Astrocyte (in vitro differentiated cells and primary cell): ENCODE data around the gene DCLK2.
"Not testable (repeated sequence)": the region's sequence is repeated elsewhere in the genome, so short reads cannot be mapped to it uniquely, and the experiment has no call there.

Source experiments
- EZH2 ChIP-seq: IDR thresholded peaks from 2 replicates; pipeline ENCODE4 v1.6.1; 2012; ENCODE audit warnings: mild to moderate bottlenecking, low read length, inconsistent platforms; ENCODE audit not compliant: insufficient read depth
- TF ChIP-seq, protein P1 (sequence below): IDR thresholded peaks from 2 replicates; pipeline ENCODE4 v1.5.1; 2011; ENCODE audit warnings: low read depth, mild to moderate bottlenecking, inconsistent platforms, low read length, moderate library complexity; ENCODE audit not compliant: insufficient read depth

GRCh38 chr4:150185033-150185432 lies 106.8 kb downstream of the DCLK2 start:
- TF ChIP-seq, protein P1, sequence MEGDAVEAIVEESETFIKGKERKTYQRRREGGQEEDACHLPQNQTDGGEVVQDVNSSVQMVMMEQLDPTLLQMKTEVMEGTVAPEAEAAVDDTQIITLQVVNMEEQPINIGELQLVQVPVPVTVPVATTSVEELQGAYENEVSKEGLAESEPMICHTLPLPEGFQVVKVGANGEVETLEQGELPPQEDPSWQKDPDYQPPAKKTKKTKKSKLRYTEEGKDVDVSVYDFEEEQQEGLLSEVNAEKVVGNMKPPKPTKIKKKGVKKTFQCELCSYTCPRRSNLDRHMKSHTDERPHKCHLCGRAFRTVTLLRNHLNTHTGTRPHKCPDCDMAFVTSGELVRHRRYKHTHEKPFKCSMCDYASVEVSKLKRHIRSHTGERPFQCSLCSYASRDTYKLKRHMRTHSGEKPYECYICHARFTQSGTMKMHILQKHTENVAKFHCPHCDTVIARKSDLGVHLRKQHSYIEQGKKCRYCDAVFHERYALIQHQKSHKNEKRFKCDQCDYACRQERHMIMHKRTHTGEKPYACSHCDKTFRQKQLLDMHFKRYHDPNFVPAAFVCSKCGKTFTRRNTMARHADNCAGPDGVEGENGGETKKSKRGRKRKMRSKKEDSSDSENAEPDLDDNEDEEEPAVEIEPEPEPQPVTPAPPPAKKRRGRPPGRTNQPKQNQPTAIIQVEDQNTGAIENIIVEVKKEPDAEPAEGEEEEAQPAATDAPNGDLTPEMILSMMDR = not testable (repeated sequence)
- not testable (repeated sequence) for TF ChIP-seq EZH2
